HEK293T (cell line): ENCODE results near the gene MEGF6.

Experiments used
- ARNT ChIP-seq: fragments of 450-650 bp; IDR thresholded peaks from 2 replicates; pipeline ENCODE4 v1.6.1; 2017; ENCODE audit warnings: mild to moderate bottlenecking
- BHLHE40 ChIP-seq: fragments of 450-650 bp; IDR thresholded peaks from 2 replicates; pipeline ENCODE4 v1.6.1; 2016; ENCODE audit warnings: mild to moderate bottlenecking, moderate library complexity, borderline replicate concordance
- ELF4 ChIP-seq: fragments of 450-650 bp; IDR thresholded peaks from 2 replicates; pipeline ENCODE4 v1.6.1; 2017; ENCODE audit warnings: antibody characterized with exemption
- FOXA1 ChIP-seq: fragments of 450-650 bp; IDR thresholded peaks from 2 replicates; pipeline ENCODE4 v1.6.1; 2016; ENCODE audit warnings: mild to moderate bottlenecking
- FOXM1 ChIP-seq: fragments of 450-650 bp; IDR thresholded peaks from 2 replicates; pipeline ENCODE4 v1.6.1; 2017; ENCODE audit warnings: mild to moderate bottlenecking, borderline replicate concordance
- LEF1 ChIP-seq: fragments of 450-650 bp; IDR thresholded peaks from 2 replicates; pipeline ENCODE4 v1.6.1; 2017; ENCODE audit warnings: mild to moderate bottlenecking, borderline replicate concordance
- NFRKB ChIP-seq: fragments of 450-650 bp; IDR thresholded peaks from 2 replicates; pipeline ENCODE4 v1.6.1; 2016; ENCODE audit warnings: mild to moderate bottlenecking, moderate library complexity
- SP1 ChIP-seq: fragments of 450-650 bp; IDR thresholded peaks from 2 replicates; pipeline ENCODE4 v1.6.1; 2017
- SUZ12 ChIP-seq: fragments of 450-650 bp; IDR thresholded peaks from 2 replicates; pipeline ENCODE4 v1.6.1; 2016; ENCODE audit warnings: mild to moderate bottlenecking
- TARDBP ChIP-seq: fragments of 450-650 bp; IDR thresholded peaks from 2 replicates; pipeline ENCODE4 v1.6.1; 2016
- ZNF384 ChIP-seq: fragments of 450-650 bp; IDR thresholded peaks from 2 replicates; pipeline ENCODE4 v1.6.1; 2016

DNA sequence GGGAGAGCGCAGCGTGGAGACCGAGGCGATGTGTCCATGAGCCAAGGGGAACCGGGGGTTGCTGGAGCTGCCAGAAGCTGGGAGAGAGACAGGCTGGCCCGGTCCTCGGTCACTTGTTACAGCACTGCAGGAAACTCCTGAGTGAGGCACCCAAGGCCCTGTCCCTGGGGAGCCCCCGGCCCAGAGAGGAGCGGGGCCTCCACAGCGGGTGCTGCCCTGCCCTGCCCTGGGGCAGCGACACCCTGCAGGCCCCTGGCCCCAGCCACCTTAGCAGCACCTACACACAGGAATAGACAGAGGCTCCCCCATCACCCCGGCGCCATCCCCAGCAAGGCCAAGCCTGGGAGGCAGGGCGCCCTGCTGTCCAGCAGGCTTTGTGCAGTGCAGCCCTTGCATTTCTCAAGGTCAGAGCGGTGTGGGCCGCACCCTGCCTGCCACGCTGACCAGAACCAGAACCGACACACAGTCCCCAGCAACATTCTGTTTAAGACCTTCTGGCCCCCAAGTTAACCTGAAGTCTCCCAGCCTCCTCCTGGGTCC lies 6.6 kb upstream of the MEGF6 start:
- TF ChIP-seq BHLHE40 (no peak), ELF4 (no peak), NFRKB (no peak), SP1 (no peak), SUZ12 (no peak), LEF1 (no peak), FOXA1 (no peak), TARDBP (no peak), FOXM1 (no peak), ARNT (no peak), ZNF384 (no peak)
